ENCODE data around the gene USP51.
"Not testable (repeated sequence)": the region's sequence is repeated elsewhere in the genome, so short reads cannot be mapped to it uniquely, and the experiment has no call there.

The USP51 gene

GRCh38 chrX:55489314-55490009 lies at the start of gene USP51:
TSS of gene USP51 (minus strand) at chrX:55489848. CDS start at chrX:55488939, 909 bp downstream.
- no peak for DNase-seq

GRCh38 chrX:55524487-55524886 lies 34.8 kb upstream of the USP51 start:
- DNase-seq, result no peak

- DNase-seq, result no peak
These were observed 33.7 kb upstream of the USP51 start for GRCh38 chrX:55523356-55523755.

GRCh38 chrX:55522596-55523276 lies 33.1 kb upstream of the USP51 start:
- no peak for DNase-seq

- no peak for DNase-seq
These were observed 32.0 kb upstream of the USP51 start for GRCh38 chrX:55521687-55522086.

GRCh38 chrX:55516794-55517481 lies 27.3 kb upstream of the USP51 start:
- not testable (repeated sequence) for DNase-seq

GRCh38 chrX:55513045-55513737 lies 23.5 kb upstream of the USP51 start:
- DNase-seq, result not testable (repeated sequence)

GRCh38 chrX:55508410-55509152 lies 18.9 kb upstream of the USP51 start:
- not testable (repeated sequence) for DNase-seq

GRCh38 chrX:55507699-55508098 lies 18.1 kb upstream of the USP51 start:
- DNase-seq, result not testable (repeated sequence)

GRCh38 chrX:55507010-55507409 lies 17.4 kb upstream of the USP51 start:
- DNase-seq, result not testable (repeated sequence)

GRCh38 chrX:55490974-55491373 lies 1.3 kb upstream of the USP51 start:
- DNase-seq, result no peak

GRCh38 chrX:55490121-55490520 lies 473 bp upstream of the USP51 start:
- DNase-seq, result no peak

GRCh38 chrX:55488593-55489313 lies 895 bp downstream of the USP51 start:
- DNase-seq, result no peak

- DNase-seq, result no peak
These were observed 1.5 kb downstream of the USP51 start for GRCh38 chrX:55488006-55488592.

- DNase-seq, result no peak
These were observed 2.5 kb downstream of the USP51 start for GRCh38 chrX:55487143-55487542.

- DNase-seq, result no peak
These were observed 2.9 kb downstream of the USP51 start for GRCh38 chrX:55486736-55487135.

- DNase-seq, result no peak
These were observed 4.7 kb downstream of the USP51 start for GRCh38 chrX:55484948-55485347.

- DNase-seq, result no peak
These were observed 9.1 kb downstream of the USP51 start for GRCh38 chrX:55480390-55481062.

- not testable (repeated sequence) for DNase-seq
These were observed 9.7 kb downstream of the USP51 start for GRCh38 chrX:55479956-55480355.

- not testable (repeated sequence) for DNase-seq
These were observed 23.9 kb downstream of the USP51 start for GRCh38 chrX:55465791-55466190.

- DNase-seq, result not testable (repeated sequence)
These were observed 24.5 kb downstream of the USP51 start for GRCh38 chrX:55465108-55465507.
